T-helper 1 cell treated with Interleukin-12 subunit alpha and Interleukin-12 subunit beta and Interleukin-4 antibody, amounts not matched to agents 30 μg/mL and 1 μg/mL, for 36 hours (primary cell): ENCODE results near the gene RPS6KA3.
"Not testable (repeated sequence)": the region's sequence is repeated elsewhere in the genome, so short reads cannot be mapped to it uniquely, and the experiment has no call there.

Source experiments
- H3K27ac Mint-ChIP-seq: one replicate; pipeline ENCODE4 v1.8.0; 2021; ENCODE audit warnings: mild to moderate bottlenecking, mixed read lengths
- H3K27me3 Mint-ChIP-seq: one replicate; pipeline ENCODE4 v1.8.0; 2021; ENCODE audit warnings: low read depth, mixed read lengths
- H3K36me3 Mint-ChIP-seq: one replicate; pipeline ENCODE4 v1.8.0; 2021; ENCODE audit warnings: low read depth, mixed read lengths
- H3K4me1 Mint-ChIP-seq: one replicate; pipeline ENCODE4 v1.8.0; 2021; ENCODE audit warnings: low read depth, mixed read lengths
- H3K4me3 Mint-ChIP-seq: one replicate; pipeline ENCODE4 v1.8.0; 2021; ENCODE audit warnings: mild to moderate bottlenecking, moderate library complexity, mixed read lengths
- H3K9me3 Mint-ChIP-seq: one replicate; pipeline ENCODE4 v1.8.0; 2021; ENCODE audit warnings: mixed read lengths

RPS6KA3 gene

DNA sequence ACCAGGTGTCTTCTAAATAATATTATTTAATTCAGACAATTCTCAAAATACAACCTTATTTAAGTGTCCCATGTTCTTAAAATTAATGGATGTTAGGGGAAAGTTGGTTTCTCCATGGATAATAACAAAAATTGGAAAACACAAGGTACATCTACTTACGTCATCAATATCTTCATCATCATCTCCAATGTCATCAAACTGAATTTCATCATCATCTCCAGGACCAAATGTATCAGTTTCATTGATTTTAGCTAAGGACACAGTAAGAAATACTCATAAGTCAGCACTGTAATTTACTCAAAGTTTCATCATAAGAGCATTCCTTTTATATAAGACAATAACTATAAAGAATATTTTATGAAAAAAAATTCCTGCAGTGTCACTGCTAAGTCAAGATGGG, 136.4 kb downstream of the RPS6KA3 start:
- Mint-ChIP-seq H3K4me1 (no peaks in the 10 kb centered on the region), H3K4me3 (no peak overlapping the region), H3K27ac (no peak overlapping the region), H3K27me3 (no peaks in the 10 kb centered on the region), H3K9me3 (no peaks in the 10 kb centered on the region), H3K36me3 (peaks cover 4% of the 10 kb centered on the region)

DNA sequence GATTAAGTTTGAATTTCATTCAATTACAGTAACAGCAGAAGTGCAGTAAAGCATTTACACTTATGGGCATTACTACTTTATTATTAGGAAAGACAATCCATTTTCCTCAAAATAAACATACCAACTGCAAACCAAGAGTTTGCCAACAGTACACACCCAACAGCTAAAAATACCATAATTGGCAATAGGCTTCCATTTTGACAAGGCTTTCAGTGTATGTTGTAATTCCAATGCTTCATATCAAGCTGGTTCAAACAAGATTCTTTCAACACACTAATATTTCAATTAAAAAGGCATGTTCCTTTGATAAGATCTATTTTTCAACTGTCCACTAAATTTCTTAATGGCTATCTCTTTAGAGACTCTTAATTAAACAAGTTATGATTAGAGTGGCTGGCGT, 137.2 kb downstream of the RPS6KA3 start:
- Mint-ChIP-seq H3K9me3 (no peaks in the 10 kb centered on the region), H3K27me3 (no peaks in the 10 kb centered on the region), H3K36me3 (peaks cover 4% of the 10 kb centered on the region), H3K4me3 (no peak overlapping the region), H3K4me1 (no peaks in the 10 kb centered on the region), H3K27ac (no peak overlapping the region)

DNA sequence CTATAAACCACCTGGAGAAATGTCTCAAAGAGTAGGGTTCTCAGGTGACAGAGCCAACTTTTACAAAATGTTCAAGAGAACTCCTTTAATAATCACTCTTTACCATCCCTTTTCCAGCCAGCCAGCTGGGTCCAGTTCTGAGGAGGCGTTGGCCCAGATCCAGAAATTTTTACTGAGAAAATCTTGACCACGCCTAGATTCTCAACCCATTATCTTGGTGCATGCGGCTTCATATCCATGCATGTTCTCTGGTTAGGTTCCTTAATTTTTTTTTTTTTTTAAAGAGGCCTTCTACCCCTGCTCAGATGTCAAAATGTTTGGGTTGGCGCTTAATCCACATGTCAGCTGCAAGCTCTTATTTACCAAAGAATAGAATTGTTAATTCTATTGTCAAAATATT, 138.0 kb downstream of the RPS6KA3 start:
- H3K4me3 Mint-ChIP-seq: no peak overlapping the region
- no peaks in the 10 kb centered on the region for H3K4me1 Mint-ChIP-seq
- no peak overlapping the region for H3K27ac Mint-ChIP-seq
- peaks cover 4% of the 10 kb centered on the region for H3K36me3 Mint-ChIP-seq
- H3K9me3 Mint-ChIP-seq: no peaks in the 10 kb centered on the region
- H3K27me3 Mint-ChIP-seq: no peaks in the 10 kb centered on the region

DNA sequence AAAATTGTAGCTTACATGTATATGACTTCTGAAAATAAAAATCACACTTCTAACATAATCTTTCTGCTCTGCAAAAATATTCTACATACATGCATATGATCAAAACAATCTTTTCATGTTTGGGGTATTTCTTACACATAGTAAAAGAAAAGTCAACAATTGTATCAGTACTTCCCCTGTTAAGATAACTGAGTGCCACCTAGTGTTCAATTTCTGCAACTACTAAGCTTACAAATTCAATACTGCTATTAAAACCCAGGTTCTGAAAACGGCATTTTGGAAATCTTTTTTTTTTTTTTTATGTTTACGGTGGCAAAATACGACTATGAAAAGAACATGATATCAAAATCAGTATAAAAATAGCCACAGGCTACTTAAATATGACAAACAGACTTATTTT, 139.3 kb downstream of the RPS6KA3 start:
- H3K4me3 Mint-ChIP-seq, H3K4me1 Mint-ChIP-seq, H3K9me3 Mint-ChIP-seq, H3K36me3 Mint-ChIP-seq, H3K27me3 Mint-ChIP-seq, H3K27ac Mint-ChIP-seq: not testable (repeated sequence)

DNA sequence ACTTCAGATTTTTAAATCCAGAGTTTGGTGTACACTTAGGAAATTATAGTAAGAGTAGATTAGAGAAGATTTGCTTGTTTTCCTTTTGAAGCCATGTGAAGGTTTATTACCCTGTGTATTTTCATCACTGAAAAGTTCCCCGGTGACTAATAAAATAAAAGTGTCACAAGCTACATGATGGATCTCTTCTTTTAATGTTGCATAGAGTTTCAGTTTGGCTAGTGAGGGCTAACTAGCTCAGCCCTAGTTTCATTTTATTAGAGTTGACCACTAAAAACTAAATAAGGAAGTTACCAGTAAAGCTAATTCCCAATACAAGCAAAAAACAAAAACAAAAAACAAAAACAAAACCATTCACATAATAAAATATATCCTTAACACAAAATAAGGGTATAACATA, 139.9 kb downstream of the RPS6KA3 start:
- not testable (repeated sequence) for H3K27ac Mint-ChIP-seq, H3K4me3 Mint-ChIP-seq, H3K27me3 Mint-ChIP-seq, H3K36me3 Mint-ChIP-seq, H3K9me3 Mint-ChIP-seq, H3K4me1 Mint-ChIP-seq

DNA sequence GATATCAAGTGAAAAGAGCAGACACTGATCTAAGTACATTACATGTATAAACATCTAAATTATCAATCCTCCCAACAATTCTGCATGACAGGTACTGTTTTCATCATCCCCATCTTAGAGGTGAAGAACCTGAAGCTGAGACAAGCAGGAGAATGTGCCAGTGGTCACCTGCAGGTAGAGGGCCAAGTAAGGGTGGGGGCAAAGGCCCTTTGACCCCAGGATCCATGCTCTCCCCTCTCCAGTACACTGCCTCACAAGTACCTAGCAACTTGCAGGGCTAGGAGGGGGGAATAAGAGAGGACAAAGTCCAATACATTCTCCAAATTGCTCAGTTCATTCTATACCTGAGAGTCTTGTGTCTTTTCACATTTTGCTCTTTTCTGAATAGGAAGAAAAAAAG, 141.7 kb downstream of the RPS6KA3 start:
- Mint-ChIP-seq H3K27me3 (no peaks in the 10 kb centered on the region), H3K4me1 (no peaks in the 10 kb centered on the region), H3K4me3 (no peak overlapping the region), H3K27ac (no peak overlapping the region), H3K9me3 (no peaks in the 10 kb centered on the region), H3K36me3 (no peaks in the 10 kb centered on the region)

DNA sequence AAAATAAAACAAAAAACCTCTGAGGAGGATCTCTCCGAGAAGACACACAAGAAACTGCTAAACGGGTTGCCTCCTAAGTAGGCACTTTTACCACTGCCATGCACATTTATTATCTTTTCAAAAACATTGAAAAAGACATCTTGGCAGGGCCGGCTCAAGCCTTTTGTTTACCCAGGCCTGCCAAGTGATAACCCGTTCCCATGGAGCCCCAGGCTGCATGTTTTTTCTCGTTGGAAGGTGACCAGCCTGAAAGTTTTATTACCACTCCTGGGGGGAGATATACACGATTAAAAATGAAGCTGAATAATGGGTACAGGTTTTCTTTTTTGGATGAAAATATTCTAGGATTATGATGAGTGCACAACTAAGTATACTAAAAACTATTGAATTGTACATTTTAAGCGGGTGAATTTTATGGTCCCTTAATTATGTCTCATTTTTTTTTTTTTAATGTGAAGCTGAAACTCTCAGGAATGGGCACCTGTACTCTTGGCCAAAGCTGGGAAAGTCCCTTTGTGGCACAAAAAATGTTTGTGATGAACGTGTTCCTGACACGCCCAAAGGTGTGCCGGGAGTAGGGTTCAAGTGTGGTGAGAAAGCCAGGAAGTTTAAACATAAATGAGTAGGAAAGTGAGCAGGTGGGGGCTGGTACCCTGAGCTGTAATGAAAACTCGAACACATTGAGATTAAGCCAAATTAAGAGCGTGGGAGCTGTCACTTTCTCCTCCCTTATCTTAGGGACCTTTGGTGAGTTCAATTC, 148.5 kb downstream of the RPS6KA3 start:
- Mint-ChIP-seq H3K27me3 (peaks cover 20% of the 10 kb centered on the region), H3K4me3 (no peak overlapping the region), H3K36me3 (no peaks in the 10 kb centered on the region), H3K9me3 (no peaks in the 10 kb centered on the region), H3K27ac (no peak overlapping the region), H3K4me1 (peaks cover 8% of the 10 kb centered on the region)

DNA sequence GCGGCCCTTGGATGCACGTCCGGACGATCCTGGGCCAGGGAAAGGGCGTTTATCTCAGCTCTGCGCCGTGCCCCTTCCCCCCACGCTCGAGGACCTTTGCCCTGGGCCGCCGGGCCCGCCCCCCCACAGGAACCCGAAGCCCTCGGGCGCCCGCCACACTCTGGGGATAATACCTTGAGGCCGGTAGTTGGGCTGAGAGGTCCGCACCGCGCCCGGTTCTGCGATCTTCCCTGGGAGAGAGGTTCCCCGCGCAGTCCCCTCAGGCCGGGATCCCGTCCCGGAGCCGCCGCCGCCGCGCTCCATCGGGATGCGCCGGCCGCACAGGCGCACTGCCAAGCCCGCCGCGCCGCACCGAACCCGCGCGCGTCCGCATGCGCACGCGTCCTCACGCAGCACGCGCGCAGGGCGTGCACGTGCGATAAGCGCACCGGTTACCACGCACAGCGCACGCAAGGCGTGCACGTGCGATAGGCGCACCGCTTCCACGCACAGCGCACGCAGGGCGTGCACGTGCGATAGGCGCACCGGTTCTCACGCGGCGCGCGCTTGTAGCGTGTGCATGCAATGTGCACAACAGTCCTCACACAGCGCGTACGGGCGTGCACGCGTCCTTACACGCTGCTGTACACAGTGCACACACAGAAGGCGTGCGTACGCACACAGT, 150.0 kb downstream of the RPS6KA3 start, which contains the start of gene MAP7D2:
MAP7D2 (minus strand) TSS at position 331 of the 664 bp plus-strand sequence; CDS start at position 303, 28 bp downstream.
- Mint-ChIP-seq H3K9me3 (no peaks in the 10 kb centered on the region), H3K27me3 (peaks cover 20% of the 10 kb centered on the region), H3K4me3 (peak within 1 kb of the TSS; percentile 21), H3K27ac (no peak within 1 kb of the TSS), H3K4me1 (peaks cover 8% of the 10 kb centered on the region), H3K36me3 (no peaks in the 10 kb centered on the region)

DNA sequence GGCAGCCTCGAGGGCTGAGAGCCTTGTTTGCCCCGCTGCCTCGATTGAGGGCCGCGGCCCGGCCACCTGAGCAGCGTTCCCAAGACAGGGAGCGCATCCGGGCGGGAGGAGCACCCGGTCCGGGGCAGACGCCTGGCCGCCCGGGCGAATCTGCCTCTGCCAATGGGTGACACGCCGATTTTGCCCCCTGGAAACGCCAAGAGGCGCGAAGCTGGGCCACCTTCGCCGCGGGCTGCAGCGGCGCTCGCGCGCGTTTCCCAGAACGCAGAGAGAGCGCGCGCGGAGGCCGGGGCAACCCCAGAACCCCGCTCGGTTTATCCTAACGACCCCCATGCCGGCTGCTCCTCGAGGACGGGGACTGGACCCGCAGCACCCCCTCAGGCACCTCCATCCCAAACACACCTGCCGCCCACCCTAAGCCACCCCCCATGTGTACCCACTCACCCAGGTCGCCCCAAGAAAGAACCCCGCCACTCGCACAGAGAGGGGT, 150.6 kb downstream of the RPS6KA3 start:
- peak overlapping the region; percentile 21 for H3K4me3 Mint-ChIP-seq
- H3K27ac Mint-ChIP-seq: no peak overlapping the region
- H3K27me3 Mint-ChIP-seq: peaks cover 20% of the 10 kb centered on the region
- H3K36me3 Mint-ChIP-seq: no peaks in the 10 kb centered on the region
- no peaks in the 10 kb centered on the region for H3K9me3 Mint-ChIP-seq
- H3K4me1 Mint-ChIP-seq: peaks cover 8% of the 10 kb centered on the region

DNA sequence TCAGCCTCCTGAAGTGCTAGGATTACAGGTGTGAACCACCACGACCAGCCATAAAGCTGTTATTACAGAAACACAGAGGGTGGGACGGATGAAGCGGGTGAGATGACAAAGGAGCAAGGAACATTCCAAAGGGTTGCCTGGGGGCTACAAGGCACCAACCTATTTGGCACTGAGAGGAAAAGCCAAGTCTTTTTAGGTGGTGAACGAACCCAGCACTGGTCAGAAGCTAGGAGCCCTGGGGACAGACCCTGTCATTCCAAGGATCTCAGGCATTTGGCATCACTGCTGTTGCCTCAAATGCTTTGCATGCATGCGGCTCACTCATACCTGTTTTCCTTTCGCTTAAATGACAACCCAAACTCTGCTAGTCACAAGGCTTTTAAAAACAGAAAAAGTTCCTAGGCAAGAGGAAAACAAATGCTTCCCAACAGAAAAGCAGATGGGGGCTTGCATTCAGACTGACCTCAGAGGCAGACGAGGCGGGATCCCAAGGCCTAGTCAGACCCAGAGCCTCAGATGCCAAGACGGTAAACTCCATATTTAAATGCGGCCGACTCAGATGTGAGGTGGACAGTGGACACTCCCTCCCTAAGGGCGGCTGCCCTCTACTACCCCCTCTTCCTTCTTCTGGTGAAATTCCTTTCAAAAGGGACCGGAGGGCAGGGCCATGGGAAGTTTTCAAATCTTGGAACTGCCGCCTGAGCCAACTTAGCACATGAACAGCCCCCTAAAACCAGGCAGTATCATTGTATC, 154.5 kb downstream of the RPS6KA3 start:
- H3K9me3 Mint-ChIP-seq: no peaks in the 10 kb centered on the region
- peaks cover 19% of the 10 kb centered on the region for H3K27me3 Mint-ChIP-seq
- no peak overlapping the region for H3K27ac Mint-ChIP-seq
- H3K4me1 Mint-ChIP-seq: no peaks in the 10 kb centered on the region
- H3K4me3 Mint-ChIP-seq: no peak overlapping the region
- H3K36me3 Mint-ChIP-seq: no peaks in the 10 kb centered on the region

DNA sequence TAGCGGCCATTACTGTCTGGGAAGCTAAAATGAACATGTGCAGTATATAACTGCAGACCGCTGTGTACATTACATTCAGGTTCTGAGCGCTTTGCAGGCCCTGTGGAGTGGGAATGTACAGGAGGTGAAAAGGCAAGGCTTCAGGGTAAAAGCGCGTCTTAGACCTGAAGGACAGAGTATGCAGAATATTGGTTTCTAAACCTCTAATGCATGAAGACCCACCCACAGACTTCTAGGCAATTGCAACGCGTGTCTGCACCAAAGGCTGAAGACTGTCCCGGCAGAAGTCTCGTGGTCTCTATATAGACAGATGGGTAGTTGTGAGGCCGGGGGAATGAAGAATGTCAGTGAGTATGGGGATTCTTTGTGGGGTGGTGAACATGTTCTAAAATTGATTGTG, 155.4 kb downstream of the RPS6KA3 start:
- Mint-ChIP-seq H3K27me3 (peaks cover 16% of the 10 kb centered on the region), H3K27ac (no peak overlapping the region), H3K9me3 (no peaks in the 10 kb centered on the region), H3K4me1 (no peaks in the 10 kb centered on the region), H3K4me3 (no peak overlapping the region), H3K36me3 (no peaks in the 10 kb centered on the region)

DNA sequence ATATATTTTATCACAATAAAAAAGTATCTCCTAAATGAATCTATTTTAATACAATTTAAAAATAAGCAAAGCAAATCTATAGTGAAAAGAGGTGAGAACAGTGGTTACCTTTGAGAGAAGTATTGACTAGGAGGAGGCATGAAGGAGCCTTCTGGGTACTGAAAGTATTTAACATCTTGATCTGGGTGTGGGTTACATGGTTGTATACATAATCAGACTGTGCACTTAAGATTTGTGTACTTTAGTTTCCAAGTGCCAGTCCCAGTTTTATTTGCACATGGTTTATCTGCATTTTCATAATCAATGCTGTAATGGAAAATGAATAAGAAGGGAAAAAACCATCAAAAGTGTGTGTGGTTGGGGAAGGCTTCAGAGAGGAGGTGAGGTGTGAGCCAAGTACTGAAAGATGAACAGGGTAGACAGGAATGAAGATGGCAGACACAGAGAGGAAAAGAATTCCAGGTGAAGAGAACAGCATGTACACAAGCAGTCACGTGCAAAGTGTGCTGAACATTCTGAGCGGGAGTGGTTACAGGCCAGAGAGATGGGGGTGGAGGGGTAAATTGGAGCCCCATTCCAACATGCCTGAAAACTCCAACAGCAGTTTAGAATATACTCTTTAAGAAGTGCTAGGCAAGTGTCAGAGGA, 164.7 kb downstream of the RPS6KA3 start:
- Mint-ChIP-seq H3K36me3 (no peaks in the 10 kb centered on the region), H3K4me3 (no peak overlapping the region)

More for the DNA sequence above, 164.7 kb downstream of the RPS6KA3 start:
- H3K27me3 Mint-ChIP-seq: no peaks in the 10 kb centered on the region
- no peaks in the 10 kb centered on the region for H3K4me1 Mint-ChIP-seq
- no peaks in the 10 kb centered on the region for H3K9me3 Mint-ChIP-seq
- no peak overlapping the region for H3K27ac Mint-ChIP-seq
